ENCODE data around the gene ZNF253. TPM values are rescaled to one million over a fixed set of nuclear protein-coding genes. Genes with fewer than 3 reads are reported as not detected.
A peak's percentile ranks its signal among the peaks of the same experiment; 100 is the strongest.
"Not testable (repeated sequence)": the region's sequence is repeated elsewhere in the genome, so short reads cannot be mapped to it uniquely, and the experiment has no call there.

Gene ZNF253
- total RNA-seq = 4.7 and 6.3 TPM in 2 replicates

GRCh38 chr19:19865750-19866610 lies at the start of gene ZNF253:
ZNF253 (plus strand) TSS chr19:19865882; CDS start chr19:19865997, 115 bp downstream.
- peak; percentile 97 for DNase-seq

- no peak for DNase-seq
Observed at GRCh38 chr19:19816679-19817078, 49.0 kb upstream of the ZNF253 start.

GRCh38 chr19:19817357-19817756 lies 48.3 kb upstream of the ZNF253 start:
- no peak for DNase-seq

GRCh38 chr19:19820774-19821320 lies 44.8 kb upstream of the ZNF253 start:
- peak; percentile 5 for DNase-seq

- DNase-seq = peak; percentile 97
Observed at GRCh38 chr19:19821366-19821951, 44.2 kb upstream of the ZNF253 start, which contains the start of gene ZNF506. ZNF506 (minus strand) TSS chr19:19821750; CDS start chr19:19821603, 147 bp downstream.

- peak; percentile 11 for DNase-seq
Observed at GRCh38 chr19:19821976-19822375, 43.7 kb upstream of the ZNF253 start.

GRCh38 chr19:19823916-19824315 lies 41.8 kb upstream of the ZNF253 start:
- DNase-seq = no peak

- no peak for DNase-seq
Observed at GRCh38 chr19:19826875-19827274, 38.8 kb upstream of the ZNF253 start.

GRCh38 chr19:19835560-19836038 lies 30.1 kb upstream of the ZNF253 start:
- DNase-seq = no peak

GRCh38 chr19:19847781-19848180 lies 17.9 kb upstream of the ZNF253 start:
- no peak for DNase-seq

GRCh38 chr19:19849056-19849455 lies 16.6 kb upstream of the ZNF253 start:
- DNase-seq = no peak

- not testable (repeated sequence) for DNase-seq
Observed at GRCh38 chr19:19851740-19852139, 13.9 kb upstream of the ZNF253 start.

GRCh38 chr19:19858751-19859150 lies 6.9 kb upstream of the ZNF253 start:
- DNase-seq = no peak

GRCh38 chr19:19860756-19861390 lies 4.8 kb upstream of the ZNF253 start:
- DNase-seq = peak; percentile 3

GRCh38 chr19:19866611-19867248 lies 1.0 kb downstream of the ZNF253 start:
- DNase-seq = peak; percentile 27

GRCh38 chr19:19870086-19870485 lies 4.4 kb downstream of the ZNF253 start:
- DNase-seq = not testable (repeated sequence)

GRCh38 chr19:19871932-19872331 lies 6.2 kb downstream of the ZNF253 start:
- DNase-seq = no peak

GRCh38 chr19:19873381-19873780 lies 7.7 kb downstream of the ZNF253 start:
- DNase-seq = no peak

GRCh38 chr19:19877724-19878123 lies 12.0 kb downstream of the ZNF253 start:
- DNase-seq = no peak

- no peak for DNase-seq
Observed at GRCh38 chr19:19884583-19884982, 18.9 kb downstream of the ZNF253 start.

GRCh38 chr19:19892055-19892941 lies 26.6 kb downstream of the ZNF253 start:
- not testable (repeated sequence) for DNase-seq
